Activated CD8-positive, alpha-beta T cell treated with anti-CD3 and anti-CD28 coated beads for 36 hours (primary cell): ENCODE measurements around the gene SIRPB1. TPM values are rescaled to one million over a fixed set of nuclear protein-coding genes. Genes with fewer than 3 reads are reported as not detected.

Source experiments
- ATAC-seq: fragments of 200-7000 bp; cut with Tn5 transposase; one replicate; pipeline ENCODE4 v1.10.0; 2021; ENCODE audit warnings: mild to moderate bottlenecking, moderate library complexity
- CTCF ChIA-PET: fragments of 350-600 bp; sonication (Branson Sonifier 250); formaldehyde crosslinking; loops from one replicate; lab custom pipeline; 2021; ENCODE audit warnings: antibody characterized with exemption; lab: Charles Lee
- POLR2A ChIA-PET: fragments of 350-600 bp; sonication (Branson Sonifier 250); formaldehyde crosslinking; loops from one replicate; lab custom pipeline; 2021; ENCODE audit warnings: antibody characterized with exemption; lab: Charles Lee
- DNase-seq: peaks from one replicate; pipeline ENCODE4 v3.0.0-alpha.2; 2020
- H3K27ac Mint-ChIP-seq: one replicate; pipeline ENCODE4 v1.8.0; 2021; ENCODE audit warnings: mild to moderate bottlenecking, mixed read lengths
- H3K27me3 Mint-ChIP-seq: one replicate; pipeline ENCODE4 v1.8.0; 2021; ENCODE audit warnings: mixed read lengths
- H3K36me3 Mint-ChIP-seq: one replicate; pipeline ENCODE4 v1.8.0; 2021; ENCODE audit warnings: low read depth, mixed read lengths
- H3K4me1 Mint-ChIP-seq: one replicate; pipeline ENCODE4 v1.8.0; 2021; ENCODE audit warnings: low read depth, mixed read lengths
- H3K4me3 Mint-ChIP-seq: one replicate; pipeline ENCODE4 v1.8.0; 2021; ENCODE audit warnings: mild to moderate bottlenecking, moderate library complexity, mixed read lengths
- H3K9me3 Mint-ChIP-seq: one replicate; pipeline ENCODE4 v1.8.0; 2021; ENCODE audit warnings: mixed read lengths
- CTCF ChIP-seq: fragments of 200-600 bp; IDR thresholded peaks from one replicate; pipeline ENCODE4 v1.8.0; 2022; ENCODE audit warnings: antibody characterized with exemption, mild to moderate bottlenecking
- intact Hi-C: fragments of 100-400 bp; cut with micrococcal nuclease; formaldehyde crosslinking; loops from one replicate; pipeline ENCODE4 v1.10.0; 2022
- total RNA-seq, 2 experiments: library from RNA; stranded (reverse); gene quantifications; one replicate each; pipeline ENCODE4 v1.2.3, GENCODE V29; 2021

SIRPB1 gene
- total RNA-seq, 2 experiments from 2014 or later = 0.83 to 0.92 TPM

DNA sequence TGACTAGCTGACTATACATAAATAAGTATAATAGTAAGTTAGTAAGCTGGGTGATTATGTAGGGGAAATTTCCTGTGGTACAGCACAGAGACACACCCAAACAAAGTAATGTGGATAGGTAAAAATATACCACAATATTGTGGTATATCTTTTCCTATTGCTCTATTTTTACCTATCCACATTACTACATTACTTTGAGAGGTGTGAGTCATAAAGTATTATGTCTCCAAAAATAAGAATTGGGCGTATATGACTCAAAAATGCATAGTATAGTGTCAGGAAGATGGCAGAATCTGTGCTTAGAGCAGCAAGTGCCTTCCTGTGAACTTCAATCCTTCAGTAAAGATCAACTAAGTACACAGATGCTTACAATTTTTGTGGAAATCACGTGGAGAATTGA lies 40.4 kb upstream of the SIRPB1 start:
- ChIA-PET CTCF (interaction anchor here (1.3 kb wide), 1 partner anchor 75 kb away, joined by 5 read pairs; no protein-coding TSS in a partner anchor), POLR2A (interaction anchor here (1.2 to 1.4 kb wide), 2 partner anchors 10 to 12 kb away, joined by 6 read pairs; no protein-coding TSS in a partner anchor)

DNA sequence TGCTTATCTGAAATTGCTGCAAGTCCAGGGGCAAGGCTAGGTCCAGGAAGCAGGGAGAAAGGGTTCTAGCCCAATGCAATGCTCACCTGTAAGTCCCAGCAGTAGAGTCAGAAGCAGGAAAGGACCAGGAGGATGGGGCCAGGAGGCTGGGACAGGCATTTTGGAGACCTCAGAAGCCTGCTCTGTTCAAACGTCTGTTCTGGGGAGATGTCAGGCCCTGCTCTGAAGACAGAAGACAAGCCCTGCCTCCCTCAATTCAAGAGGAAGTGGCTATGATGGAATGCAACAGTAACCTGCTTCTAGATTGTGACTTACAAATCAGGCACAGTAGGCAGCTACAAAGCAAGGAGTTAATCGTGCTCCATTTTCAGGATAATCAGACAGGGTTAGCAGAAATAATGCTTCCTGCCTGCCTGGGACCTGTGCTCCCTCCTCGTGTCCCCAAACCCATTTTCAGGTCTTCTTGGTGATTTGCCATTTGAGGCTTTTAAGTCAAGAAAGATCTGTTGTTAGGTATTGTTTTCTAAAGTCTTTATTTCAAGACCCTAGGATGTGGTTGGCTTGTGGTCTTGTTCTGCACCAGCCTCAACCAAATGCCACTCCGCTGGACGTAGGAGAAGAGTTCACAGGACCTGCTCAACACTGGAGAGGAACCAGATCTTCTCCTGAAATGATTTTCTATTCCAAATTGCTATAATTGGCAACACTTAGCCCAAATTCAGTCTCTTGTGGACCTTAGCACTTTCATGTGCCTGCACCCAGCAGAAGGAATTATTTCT lies 37.9 kb upstream of the SIRPB1 start, which contains the start of gene SIRPG:
TSS of gene SIRPG (minus strand) at position 224 of the 779 bp plus-strand sequence. CDS start at position 159, 65 bp downstream.
- peak; percentile 65 for ATAC-seq
- no peaks in the 10 kb centered on the region for H3K27me3 Mint-ChIP-seq

More for the DNA sequence above, 40.4 kb upstream of the SIRPB1 start:
- H3K9me3 Mint-ChIP-seq = peaks cover 14% of the 10 kb centered on the region
- H3K36me3 Mint-ChIP-seq = peaks cover 55% of the 10 kb centered on the region
- no peaks in the 10 kb centered on the region for H3K27me3 Mint-ChIP-seq
- no peak overlapping the region for H3K4me3 Mint-ChIP-seq
- peaks cover 87% of the 10 kb centered on the region for H3K4me1 Mint-ChIP-seq
- H3K27ac Mint-ChIP-seq = peak overlapping the region; percentile 99
- intact Hi-C loops = loop anchor here (5.0 kb wide), 1 partner anchor 72 kb away; no protein-coding TSS in a partner anchor
- no peak for TF ChIP-seq CTCF
- DNase-seq (no peak), ATAC-seq (peak; percentile 26)

DNA sequence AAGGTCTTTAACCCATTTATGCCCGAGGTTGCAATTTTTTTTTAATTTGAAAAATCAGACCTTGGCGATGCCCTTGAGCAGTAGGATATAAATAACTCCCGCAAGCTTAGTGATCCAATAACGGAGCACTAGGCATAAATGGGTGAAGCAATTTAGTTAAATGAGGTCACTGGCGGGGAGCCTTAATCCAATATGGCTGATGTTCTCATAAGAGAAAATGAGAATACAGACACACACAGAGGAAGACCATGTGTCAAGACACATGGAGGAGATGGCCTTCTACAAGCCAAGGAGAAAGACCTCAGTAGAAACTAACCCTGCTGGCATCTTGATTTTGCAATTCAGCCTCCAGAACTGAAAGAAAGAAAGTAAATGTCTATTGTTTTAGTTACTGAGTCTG lies 37.0 kb upstream of the SIRPB1 start:
- Mint-ChIP-seq H3K27ac (peak overlapping the region; percentile 99), H3K4me3 (peak overlapping the region; percentile 94), H3K4me1 (peaks cover 85% of the 10 kb centered on the region), H3K9me3 (peaks cover 24% of the 10 kb centered on the region), H3K36me3 (peaks cover 63% of the 10 kb centered on the region), H3K27me3 (no peaks in the 10 kb centered on the region)
- ChIA-PET CTCF (no interaction called here), POLR2A (interaction anchor here (0.8 to 2.1 kb wide), 8 partner anchors 8 to 28 kb away, joined by 3 to 13 read pairs (median 4); no protein-coding TSS in a partner anchor)
- peak; percentile 32 for ATAC-seq
- peak; percentile 55 for DNase-seq
- intact Hi-C loops = no loop called here
- no peak for TF ChIP-seq CTCF

More for the DNA sequence above, 37.9 kb upstream of the SIRPB1 start, which contains the start of gene SIRPG:
- Mint-ChIP-seq H3K36me3 (peaks cover 65% of the 10 kb centered on the region), H3K4me3 (peak within 1 kb of the TSS; percentile 94), H3K27ac (peak within 1 kb of the TSS; percentile 99), H3K9me3 (peaks cover 23% of the 10 kb centered on the region), H3K4me1 (peaks cover 87% of the 10 kb centered on the region)
- intact Hi-C loops = no loop called here
- ChIA-PET POLR2A (interaction anchor here (1.1 to 2.1 kb wide), 5 partner anchors 7 to 19 kb away, joined by 3 to 13 read pairs (median 6); no protein-coding TSS in a partner anchor), CTCF (no interaction called here)
- TF ChIP-seq CTCF = no peak
- peak; percentile 72 for DNase-seq

DNA sequence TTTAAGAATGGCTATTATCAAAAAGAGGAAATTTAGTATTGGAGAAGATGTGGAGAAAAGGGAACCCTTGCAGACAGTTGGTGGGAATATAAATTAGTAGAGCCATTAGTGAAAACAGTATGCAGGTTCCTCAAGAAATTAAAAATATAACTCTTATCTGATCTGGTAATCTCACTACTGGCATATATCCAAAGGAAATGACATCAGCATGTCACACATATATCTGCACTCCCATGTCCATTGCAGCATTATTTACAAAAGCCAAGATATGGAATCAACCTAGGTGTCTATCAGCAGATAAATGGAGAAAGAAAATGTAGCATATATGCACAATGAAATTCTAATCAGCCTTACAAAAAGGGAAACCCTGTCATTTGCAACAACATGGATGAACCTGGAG lies 35.2 kb upstream of the SIRPB1 start:
- intact Hi-C loops = no loop called here
- peak; percentile 18 for ATAC-seq
- Mint-ChIP-seq H3K4me1 (peaks cover 86% of the 10 kb centered on the region), H3K4me3 (peak overlapping the region; percentile 84), H3K9me3 (peaks cover 21% of the 10 kb centered on the region), H3K27ac (peak overlapping the region; percentile 92), H3K27me3 (no peaks in the 10 kb centered on the region), H3K36me3 (peaks cover 67% of the 10 kb centered on the region)
- no peak for TF ChIP-seq CTCF
- DNase-seq = no peak
- ChIA-PET CTCF (interaction anchor here (1.0 kb wide), 1 partner anchor 32 kb away, joined by 3 read pairs; no protein-coding TSS in a partner anchor), POLR2A (interaction anchor here (1.0 to 1.5 kb wide), 2 partner anchors 19 to 30 kb away, joined by 3 to 4 read pairs; no protein-coding TSS in a partner anchor)
